K562 (cell line): Measurements from ENCODE around the gene CELA3B. TPM values are rescaled to one million over a fixed set of nuclear protein-coding genes. Genes with fewer than 3 reads are reported as not detected.

ENCODE experiments used
- ATF6 ChIP-seq: sonication (generic); formaldehyde crosslinking; IDR thresholded peaks from 2 replicates; pipeline ENCODE4 v1.4.0; 2020; ENCODE audit warnings: mild to moderate bottlenecking, missing genetic modification reagents
- C11orf30 ChIP-seq: fragments of 450-650 bp; IDR thresholded peaks from 2 replicates; pipeline ENCODE4 v1.6.1; 2016; ENCODE audit warnings: low read depth, mild to moderate bottlenecking
- CHCHD3 ChIP-seq: fragments of 250-450 bp; sonication (Bioruptor Pico); IDR thresholded peaks from 2 replicates; pipeline ENCODE4 v2.1.2; 2022; ENCODE audit warnings: mild to moderate bottlenecking
- HCFC1 ChIP-seq: IDR thresholded peaks from 2 replicates; pipeline ENCODE4 v1.6.1; 2012; ENCODE audit warnings: low read depth, low read length, improper control_type of control experiment
- JUN ChIP-seq, 2 experiments: sonication (generic) in 1 of 2; formaldehyde crosslinking in 1 of 2; IDR thresholded peaks; 2 replicates each; pipeline versions ENCODE4 v1.6.1 to v1.8.0; 2012 to 2022; ENCODE audit warnings: borderline replicate concordance in 2 of 2, mild to moderate bottlenecking in 2 of 2, improper control_type of control experiment in 1 of 2, low read depth in 1 of 2, low read length in 1 of 2, missing genetic modification reagents in 1 of 2
- PURB ChIP-seq: sonication (generic); formaldehyde crosslinking; IDR thresholded peaks from 2 replicates; pipeline ENCODE4 v1.9.0; 2021; ENCODE audit warnings: low read depth, mild to moderate bottlenecking, missing genetic modification reagents
- RNF2 ChIP-seq: sonication (generic); IDR thresholded peaks from 2 replicates; pipeline ENCODE4 v1.6.1; 2016
- SMAD2 ChIP-seq: fragments of 150-350 bp; IDR thresholded peaks from 2 replicates; pipeline ENCODE4 v1.6.1; 2014; ENCODE audit warnings: low read depth, mild to moderate bottlenecking, low read length
- SMC3 ChIP-seq: conservative IDR thresholded peaks from 2 replicates; pipeline ENCODE4 v1.6.1; 2011; ENCODE audit warnings: low read depth, low read length, improper control_type of control experiment; ENCODE audit not compliant: insufficient read depth
- SP2 ChIP-seq: IDR thresholded peaks from 2 replicates; pipeline ENCODE4 v1.6.1; 2011; ENCODE audit warnings: mild to moderate bottlenecking, low read depth, low read length, moderate library complexity; ENCODE audit not compliant: poor library complexity, severe bottlenecking; ENCODE audit errors: extremely low read depth
- TCF3 ChIP-seq: sonication (generic); formaldehyde crosslinking; IDR thresholded peaks from 2 replicates; pipeline ENCODE4 v1.4.0; 2020; ENCODE audit warnings: mild to moderate bottlenecking, missing genetic modification reagents
- TSC22D4 ChIP-seq: fragments of 450-650 bp; IDR thresholded peaks from 2 replicates; pipeline ENCODE4 v1.6.1; 2016; ENCODE audit warnings: missing genetic modification characterization, missing biosample characterization, control low read depth
- ZNF124 ChIP-seq: sonication (generic); formaldehyde crosslinking; IDR thresholded peaks from 2 replicates; pipeline ENCODE4 v1.8.1; 2022; ENCODE audit warnings: missing genetic modification reagents
- ZNF134 ChIP-seq: fragments of 250-450 bp; sonication (Bioruptor Pico); conservative IDR thresholded peaks from 2 replicates; pipeline ENCODE4 v1.4.0; 2020
- ZNF212 ChIP-seq: fragments of 450-650 bp; formaldehyde crosslinking; IDR thresholded peaks from 2 replicates; pipeline ENCODE4 v1.4.0; 2020; ENCODE audit warnings: mild to moderate bottlenecking
- ZNF592 ChIP-seq: fragments of 450-650 bp; IDR thresholded peaks from 2 replicates; pipeline ENCODE4 v1.6.1; 2017; ENCODE audit warnings: antibody characterized with exemption, mild to moderate bottlenecking
- polyA plus RNA-seq, 8 experiments: library from polyadenylated mRNA; depleted of rRNA in 4 of 8; stranded (reverse) in 5 of 8; unstranded in 3 of 8; fragments of >200 nt; fragmentation: Nextera tagmentation in 2 of 8; fragmentation: Illumina TruSeq in 1 of 8; extraction: Ambion mirVana in 2 of 8; extraction: Trizol in 1 of 8; gene quantifications; 2 replicates each; pipeline versions ENCODE4 v1.2.1 to v1.2.3, GENCODE V29; 2011 to 2014; ENCODE audit warnings: inconsistent platforms in 1 of 8, missing spikeins in 1 of 8
- total RNA-seq, 7 experiments: library from RNA; depleted of rRNA in 6 of 7; stranded (reverse); fragments of >200 nt in 6 of 7; fragmentation: Illumina TruSeq in 2 of 7; extraction: Trizol in 2 of 7; gene quantifications; 2 replicates each; pipeline versions ENCODE4 v1.2.1 to v1.2.3, GENCODE V29; 2011 to 2021; ENCODE audit warnings: low replicate concordance in 1 of 7
- TF ChIP-seq, protein P1 (sequence below): fragments of 450-650 bp; IDR thresholded peaks from 2 replicates; pipeline ENCODE4 v1.6.1; 2017; ENCODE audit warnings: mild to moderate bottlenecking, moderate library complexity
- TF ChIP-seq, protein P2 (sequence below): fragments of 250-450 bp; sonication (Bioruptor Pico); IDR thresholded peaks from 2 replicates; pipeline ENCODE4 v1.5.0; 2021

The CELA3B gene
- total and polyA plus RNA-seq, 9 of the 15 experiments (the other 6 are each of a cell fraction or from before 2014, with no cell fraction given): 3.1 TPM; not detected in 8

- TF ChIP-seq, protein P1, sequence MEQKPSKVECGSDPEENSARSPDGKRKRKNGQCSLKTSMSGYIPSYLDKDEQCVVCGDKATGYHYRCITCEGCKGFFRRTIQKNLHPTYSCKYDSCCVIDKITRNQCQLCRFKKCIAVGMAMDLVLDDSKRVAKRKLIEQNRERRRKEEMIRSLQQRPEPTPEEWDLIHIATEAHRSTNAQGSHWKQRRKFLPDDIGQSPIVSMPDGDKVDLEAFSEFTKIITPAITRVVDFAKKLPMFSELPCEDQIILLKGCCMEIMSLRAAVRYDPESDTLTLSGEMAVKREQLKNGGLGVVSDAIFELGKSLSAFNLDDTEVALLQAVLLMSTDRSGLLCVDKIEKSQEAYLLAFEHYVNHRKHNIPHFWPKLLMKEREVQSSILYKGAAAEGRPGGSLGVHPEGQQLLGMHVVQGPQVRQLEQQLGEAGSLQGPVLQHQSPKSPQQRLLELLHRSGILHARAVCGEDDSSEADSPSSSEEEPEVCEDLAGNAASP: no peak
- TF ChIP-seq TCF3 (CRISPR knock-in tag) (peak; percentile 53; the same call in 1 of the 2 replicates), TSC22D4 (tag) (no peak), SMAD2 (no peak), ZNF134 (no peak), PURB (CRISPR knock-in tag) (no peak), SP2 (no peak), ZNF592 (0 out of 2 replicates have a peak, but pooled peaks have one; percentile 61), ZNF212 (CRISPR knock-in tag) (no peak), SMC3 (no peak), ZNF124 (CRISPR knock-in tag) (no peak), CHCHD3 (no peak), RNF2 (peak; percentile 98; the same call in 1 of the 2 replicates), C11orf30 (peak; percentile 67), ATF6 (CRISPR knock-in tag) (0 out of 2 replicates have a peak, but pooled peaks have one; percentile 43), HCFC1 (no peak), JUN (IDR thresholded peaks at IDR 0.05; ENCODE audit: borderline replicate concordance, low read depth, low read length) (peak; percentile 90), JUN (CRISPR knock-in tag; IDR thresholded peaks at IDR 0.05; ENCODE audit: borderline replicate concordance) (no peak)
- TF ChIP-seq, protein P2, sequence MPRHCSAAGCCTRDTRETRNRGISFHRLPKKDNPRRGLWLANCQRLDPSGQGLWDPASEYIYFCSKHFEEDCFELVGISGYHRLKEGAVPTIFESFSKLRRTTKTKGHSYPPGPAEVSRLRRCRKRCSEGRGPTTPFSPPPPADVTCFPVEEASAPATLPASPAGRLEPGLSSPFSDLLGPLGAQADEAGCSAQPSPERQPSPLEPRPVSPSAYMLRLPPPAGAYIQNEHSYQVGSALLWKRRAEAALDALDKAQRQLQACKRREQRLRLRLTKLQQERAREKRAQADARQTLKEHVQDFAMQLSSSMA (CRISPR knock-in tag): no peak
These were observed 42.0 kb downstream of the CELA3B start (continued) for GRCh38 chr1:22018583-22019559.
